ENCODE measurements around the gene RIPOR3. TPM values are rescaled to one million over a fixed set of nuclear protein-coding genes. Genes with fewer than 3 reads are reported as not detected.

RIPOR3 gene
- total and polyA plus RNA-seq, 9 of the 15 experiments (the other 6 are each of a cell fraction or from before 2014, with no cell fraction given) = 3.3 to 62.7 (median 21.4) TPM

DNA sequence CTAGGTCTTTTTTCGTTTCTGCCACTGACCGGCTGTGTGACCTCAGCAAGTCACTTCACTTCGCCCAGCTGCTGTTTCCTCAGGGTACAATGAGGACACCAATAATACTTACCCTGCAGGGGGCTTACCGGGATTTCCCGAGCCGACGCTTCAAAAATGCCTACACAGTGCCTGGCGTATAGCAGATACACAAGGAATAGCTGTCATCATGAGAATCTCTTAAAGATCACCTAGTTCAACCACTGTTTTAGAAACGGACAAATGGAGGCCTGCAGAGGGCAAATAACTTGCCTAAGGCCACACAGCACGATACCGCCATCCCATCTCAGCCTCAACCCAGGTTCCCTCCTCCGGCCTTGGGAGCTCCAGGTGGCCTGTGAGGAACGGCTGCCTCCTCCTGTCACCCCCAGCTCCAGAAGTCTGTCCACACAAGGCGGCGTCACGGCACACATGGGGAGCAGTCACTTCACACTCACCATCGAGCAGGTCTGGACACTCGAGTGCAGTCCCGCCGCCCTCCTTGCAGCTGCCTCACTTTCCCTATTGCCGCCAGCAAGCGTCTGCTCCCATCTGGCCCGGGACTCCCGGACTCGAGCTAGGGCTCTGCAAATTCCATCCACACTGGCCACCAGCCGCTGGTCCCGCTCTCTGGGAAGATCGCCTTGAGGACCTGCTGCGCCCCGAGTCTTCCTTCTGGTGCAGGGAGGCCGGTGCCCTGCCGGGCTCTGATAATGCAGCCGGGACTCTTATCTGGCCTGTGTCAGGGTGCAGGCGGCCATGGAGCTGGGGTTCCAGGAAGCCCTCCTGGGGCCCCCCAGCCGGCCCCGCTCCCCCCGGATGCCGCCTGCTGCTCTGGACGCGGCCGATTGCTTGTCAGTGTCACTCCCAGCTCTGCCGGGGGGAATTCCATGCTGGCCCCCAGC, at the start of gene RIPOR3 (continued):
- TF ChIP-seq ZNF239 (CRISPR knock-in tag; IDR thresholded peaks at IDR 0.05) (0 out of 2 replicates have a peak, but pooled peaks have one; percentile 6), ZNF12 (CRISPR knock-in tag; IDR thresholded peaks at IDR 0.05) (no peak), ATF1 (CRISPR knock-in tag; IDR thresholded peaks at IDR 0.05) (no peak), ATF1 (tag; IDR thresholded peaks at IDR 0.05) (peak; percentile 60), ETV1 (tag; conservative IDR thresholded peaks at IDR 0.05; ENCODE audit: low read depth) (peak; percentile 60), SMARCA4 (IDR thresholded peaks at IDR 0.05) (peak; percentile 93), SMAD2 (IDR thresholded peaks at IDR 0.05; ENCODE audit: low read depth, low read length) (no peak), ZNF324 (CRISPR knock-in tag; IDR thresholded peaks at IDR 0.05) (0 out of 2 replicates have a peak, but pooled peaks have one; percentile 8), SETDB1 (IDR thresholded peaks at IDR 0.05; ENCODE audit: low read length) (no peak), RBM39 (optimal IDR thresholded peaks at IDR 0.05; ENCODE audit: low read depth, low read length) (no peak), ZNF436 (CRISPR knock-in tag; IDR thresholded peaks at IDR 0.05) (no peak), ARNT (IDR thresholded peaks at IDR 0.05) (peak; percentile 22 to 82; a peak in 3 of 4 replicates), WHSC1 (IDR thresholded peaks at IDR 0.05; ENCODE audit: low read length) (no peak), PHB2 (IDR thresholded peaks at IDR 0.05; ENCODE audit: low read depth) (peak; percentile 97), PHF8 (IDR thresholded peaks at IDR 0.05; ENCODE audit: borderline replicate concordance, low read length) (peak; percentile 54; the same call in 1 of the 2 replicates), ZC3H8 (IDR thresholded peaks at IDR 0.05) (no peak), HIVEP1 (CRISPR knock-in tag; IDR thresholded peaks at IDR 0.05) (peak; percentile 32; the same call in 1 of the 2 replicates), NFE2 (IDR thresholded peaks at IDR 0.05; ENCODE audit: low read depth) (peak; percentile 39), ZNF79 (CRISPR knock-in tag; IDR thresholded peaks at IDR 0.05; ENCODE audit: low read depth) (no peak)
- TF ChIP-seq, protein P1, sequence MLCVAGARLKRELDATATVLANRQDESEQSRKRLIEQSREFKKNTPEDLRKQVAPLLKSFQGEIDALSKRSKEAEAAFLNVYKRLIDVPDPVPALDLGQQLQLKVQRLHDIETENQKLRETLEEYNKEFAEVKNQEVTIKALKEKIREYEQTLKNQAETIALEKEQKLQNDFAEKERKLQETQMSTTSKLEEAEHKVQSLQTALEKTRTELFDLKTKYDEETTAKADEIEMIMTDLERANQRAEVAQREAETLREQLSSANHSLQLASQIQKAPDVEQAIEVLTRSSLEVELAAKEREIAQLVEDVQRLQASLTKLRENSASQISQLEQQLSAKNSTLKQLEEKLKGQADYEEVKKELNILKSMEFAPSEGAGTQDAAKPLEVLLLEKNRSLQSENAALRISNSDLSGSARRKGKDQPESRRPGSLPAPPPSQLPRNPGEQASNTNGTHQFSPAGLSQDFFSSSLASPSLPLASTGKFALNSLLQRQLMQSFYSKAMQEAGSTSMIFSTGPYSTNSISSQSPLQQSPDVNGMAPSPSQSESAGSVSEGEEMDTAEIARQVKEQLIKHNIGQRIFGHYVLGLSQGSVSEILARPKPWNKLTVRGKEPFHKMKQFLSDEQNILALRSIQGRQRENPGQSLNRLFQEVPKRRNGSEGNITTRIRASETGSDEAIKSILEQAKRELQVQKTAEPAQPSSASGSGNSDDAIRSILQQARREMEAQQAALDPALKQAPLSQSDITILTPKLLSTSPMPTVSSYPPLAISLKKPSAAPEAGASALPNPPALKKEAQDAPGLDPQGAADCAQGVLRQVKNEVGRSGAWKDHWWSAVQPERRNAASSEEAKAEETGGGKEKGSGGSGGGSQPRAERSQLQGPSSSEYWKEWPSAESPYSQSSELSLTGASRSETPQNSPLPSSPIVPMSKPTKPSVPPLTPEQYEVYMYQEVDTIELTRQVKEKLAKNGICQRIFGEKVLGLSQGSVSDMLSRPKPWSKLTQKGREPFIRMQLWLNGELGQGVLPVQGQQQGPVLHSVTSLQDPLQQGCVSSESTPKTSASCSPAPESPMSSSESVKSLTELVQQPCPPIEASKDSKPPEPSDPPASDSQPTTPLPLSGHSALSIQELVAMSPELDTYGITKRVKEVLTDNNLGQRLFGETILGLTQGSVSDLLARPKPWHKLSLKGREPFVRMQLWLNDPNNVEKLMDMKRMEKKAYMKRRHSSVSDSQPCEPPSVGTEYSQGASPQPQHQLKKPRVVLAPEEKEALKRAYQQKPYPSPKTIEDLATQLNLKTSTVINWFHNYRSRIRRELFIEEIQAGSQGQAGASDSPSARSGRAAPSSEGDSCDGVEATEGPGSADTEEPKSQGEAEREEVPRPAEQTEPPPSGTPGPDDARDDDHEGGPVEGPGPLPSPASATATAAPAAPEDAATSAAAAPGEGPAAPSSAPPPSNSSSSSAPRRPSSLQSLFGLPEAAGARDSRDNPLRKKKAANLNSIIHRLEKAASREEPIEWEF (CRISPR knock-in tag; IDR thresholded peaks at IDR 0.05) = peak; percentile 79; the same call in 1 of the 2 replicates
- TF ChIP-seq, protein P2, sequence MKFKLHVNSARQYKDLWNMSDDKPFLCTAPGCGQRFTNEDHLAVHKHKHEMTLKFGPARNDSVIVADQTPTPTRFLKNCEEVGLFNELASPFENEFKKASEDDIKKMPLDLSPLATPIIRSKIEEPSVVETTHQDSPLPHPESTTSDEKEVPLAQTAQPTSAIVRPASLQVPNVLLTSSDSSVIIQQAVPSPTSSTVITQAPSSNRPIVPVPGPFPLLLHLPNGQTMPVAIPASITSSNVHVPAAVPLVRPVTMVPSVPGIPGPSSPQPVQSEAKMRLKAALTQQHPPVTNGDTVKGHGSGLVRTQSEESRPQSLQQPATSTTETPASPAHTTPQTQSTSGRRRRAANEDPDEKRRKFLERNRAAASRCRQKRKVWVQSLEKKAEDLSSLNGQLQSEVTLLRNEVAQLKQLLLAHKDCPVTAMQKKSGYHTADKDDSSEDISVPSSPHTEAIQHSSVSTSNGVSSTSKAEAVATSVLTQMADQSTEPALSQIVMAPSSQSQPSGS (CRISPR knock-in tag; IDR thresholded peaks at IDR 0.05) = no peak
- TF ChIP-seq, protein P3, sequence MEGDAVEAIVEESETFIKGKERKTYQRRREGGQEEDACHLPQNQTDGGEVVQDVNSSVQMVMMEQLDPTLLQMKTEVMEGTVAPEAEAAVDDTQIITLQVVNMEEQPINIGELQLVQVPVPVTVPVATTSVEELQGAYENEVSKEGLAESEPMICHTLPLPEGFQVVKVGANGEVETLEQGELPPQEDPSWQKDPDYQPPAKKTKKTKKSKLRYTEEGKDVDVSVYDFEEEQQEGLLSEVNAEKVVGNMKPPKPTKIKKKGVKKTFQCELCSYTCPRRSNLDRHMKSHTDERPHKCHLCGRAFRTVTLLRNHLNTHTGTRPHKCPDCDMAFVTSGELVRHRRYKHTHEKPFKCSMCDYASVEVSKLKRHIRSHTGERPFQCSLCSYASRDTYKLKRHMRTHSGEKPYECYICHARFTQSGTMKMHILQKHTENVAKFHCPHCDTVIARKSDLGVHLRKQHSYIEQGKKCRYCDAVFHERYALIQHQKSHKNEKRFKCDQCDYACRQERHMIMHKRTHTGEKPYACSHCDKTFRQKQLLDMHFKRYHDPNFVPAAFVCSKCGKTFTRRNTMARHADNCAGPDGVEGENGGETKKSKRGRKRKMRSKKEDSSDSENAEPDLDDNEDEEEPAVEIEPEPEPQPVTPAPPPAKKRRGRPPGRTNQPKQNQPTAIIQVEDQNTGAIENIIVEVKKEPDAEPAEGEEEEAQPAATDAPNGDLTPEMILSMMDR (IDR thresholded peaks at IDR 0.05 in 2 of 3, conservative IDR thresholded peaks at IDR 0.05 in 1 of 3; ENCODE audit: insufficient read depth in 2 of 3, low read depth in 1 of 3, low read length in 3 of 3) = peak in 1 of 3 experiments; percentile 11; a peak in 1 of 6 replicates

All from K562 (cell line).